Stomach smooth muscle (tissue), 2 donors: ENCODE measurements around the gene NMNAT1.

Experiments
- H3K27ac ChIP-seq: one replicate; pipeline ENCODE4 v1.7.0; 2013; ENCODE audit warnings: mild to moderate bottlenecking, low read length, inconsistent platforms
- H3K27me3 ChIP-seq, 2 donors: one replicate each; pipeline ENCODE4 v1.7.0; 2013; ENCODE audit warnings: low read length in 2 of 2; ENCODE audit not compliant: insufficient read depth in 2 of 2, control insufficient read depth in 1 of 2
- H3K36me3 ChIP-seq, 2 donors: one replicate each; pipeline ENCODE4 v1.7.0; 2013; ENCODE audit warnings: low read length in 2 of 2; ENCODE audit not compliant: control insufficient read depth in 2 of 2, insufficient read depth in 2 of 2
- H3K4me1 ChIP-seq: one replicate; pipeline ENCODE4 v1.7.0; 2013; ENCODE audit warnings: low read length; ENCODE audit not compliant: control insufficient read depth, insufficient read depth
- H3K4me3 ChIP-seq, 2 donors: one replicate each; pipeline ENCODE4 v1.7.0; 2013; ENCODE audit warnings: low read length in 2 of 2
- H3K9ac ChIP-seq, 2 donors: one replicate each; pipeline ENCODE4 v1.7.0; 2013; ENCODE audit warnings: low read length in 2 of 2, mild to moderate bottlenecking in 1 of 2
- H3K9me3 ChIP-seq, 2 donors: one replicate each; pipeline ENCODE4 v1.7.0; 2013; ENCODE audit warnings: low read length in 2 of 2; ENCODE audit not compliant: control insufficient read depth in 2 of 2
- donor health status: healthy.
- donor health status: Pancreatic carcinoma.

Gene NMNAT1

DNA sequence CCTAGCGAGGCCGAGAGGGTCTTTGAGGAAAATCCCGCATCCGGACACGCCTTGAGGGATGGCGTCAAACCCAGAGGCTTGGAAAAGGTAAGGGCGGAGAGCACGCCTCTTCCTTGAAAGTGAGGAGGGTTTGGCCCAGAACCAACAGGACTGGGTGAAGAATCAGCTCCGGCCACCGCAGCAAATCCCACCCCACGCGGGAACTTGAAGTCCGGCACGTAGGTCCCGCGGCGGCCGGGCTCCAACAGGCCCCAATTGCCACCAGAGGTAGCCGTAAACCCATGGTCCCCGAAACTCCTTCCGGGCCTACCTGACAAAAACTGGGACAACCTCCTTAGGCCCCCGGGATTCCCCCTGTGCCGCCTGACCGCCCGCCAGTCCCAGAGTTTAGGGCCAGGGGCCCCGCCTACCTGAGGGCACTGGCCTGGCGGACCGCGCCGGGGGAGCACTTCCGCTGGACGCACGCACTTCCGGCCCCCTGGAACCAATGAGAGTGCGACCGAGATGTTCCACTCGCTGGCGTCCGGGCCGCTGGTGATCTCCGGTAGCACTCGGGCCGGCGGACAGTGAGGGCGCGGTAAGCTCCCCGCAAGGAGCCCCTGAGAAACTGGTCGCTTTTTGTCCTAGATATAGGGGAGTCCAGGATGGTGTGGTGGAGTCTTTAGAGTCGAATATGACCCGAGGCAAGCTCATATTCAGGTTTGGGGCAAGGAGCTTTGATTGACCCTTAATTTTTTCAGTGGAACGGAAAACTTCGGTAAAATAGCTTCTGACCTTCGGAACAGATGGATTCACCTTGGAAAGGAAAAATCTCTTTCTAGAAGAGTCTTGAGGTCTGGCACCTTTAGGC lies at the start of gene NMNAT1, which contains the start of gene LZIC:
Gene NMNAT1 (plus strand): TSS at position 537 of the 850 bp plus-strand sequence. CDS start 28,599 bp downstream, outside the sequence.
Gene LZIC (minus strand): TSS at position 453 of the 850 bp plus-strand sequence. CDS start 6,772 bp downstream, outside the sequence.
- H3K4me3 ChIP-seq = peak within 1 kb of the TSS; percentile 67 to 93
- H3K27ac ChIP-seq = peak within 1 kb of the TSS; percentile 92
- H3K9ac ChIP-seq = peak within 1 kb of the TSS; percentile 84 to 99

DNA sequence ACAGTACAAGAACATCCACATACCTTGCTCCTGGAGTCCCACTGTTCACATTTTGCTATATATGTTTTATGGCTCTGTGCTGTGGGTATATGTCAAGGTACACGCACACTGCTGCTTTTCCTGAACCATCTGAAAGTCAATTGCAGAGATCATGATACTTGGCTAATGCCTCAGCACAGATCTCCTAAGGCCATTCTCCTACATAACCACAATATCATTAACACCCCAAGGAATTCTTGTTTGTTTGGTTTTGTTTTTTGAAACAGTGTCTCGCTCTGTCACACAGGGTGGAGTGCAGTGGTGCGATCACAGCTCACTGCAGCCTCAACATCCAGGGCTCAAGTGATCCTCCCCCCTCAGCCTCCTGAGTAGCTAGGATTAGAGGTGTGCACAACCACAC lies 49.2 kb upstream of the NMNAT1 start:
- Histone ChIP-seq H3K9me3 (no peaks in the 10 kb centered on the region), H3K4me3 (no peak overlapping the region), H3K27me3 (no peaks in the 10 kb centered on the region), H3K36me3 (no peaks in the 10 kb centered on the region), H3K4me1 (peaks cover 16% of the 10 kb centered on the region), H3K9ac (no peak overlapping the region), H3K27ac (no peak overlapping the region)

More for the DNA sequence above, at the start of gene NMNAT1, which contains the start of gene LZIC:
- peaks cover 19% of the 10 kb centered on the region for H3K4me1 ChIP-seq
- H3K9me3 ChIP-seq = no peaks in the 10 kb centered on the region
- peaks cover 6 to 7% of the 10 kb centered on the region in 2 donors for H3K36me3 ChIP-seq
- H3K27me3 ChIP-seq = no peaks in the 10 kb centered on the region

DNA sequence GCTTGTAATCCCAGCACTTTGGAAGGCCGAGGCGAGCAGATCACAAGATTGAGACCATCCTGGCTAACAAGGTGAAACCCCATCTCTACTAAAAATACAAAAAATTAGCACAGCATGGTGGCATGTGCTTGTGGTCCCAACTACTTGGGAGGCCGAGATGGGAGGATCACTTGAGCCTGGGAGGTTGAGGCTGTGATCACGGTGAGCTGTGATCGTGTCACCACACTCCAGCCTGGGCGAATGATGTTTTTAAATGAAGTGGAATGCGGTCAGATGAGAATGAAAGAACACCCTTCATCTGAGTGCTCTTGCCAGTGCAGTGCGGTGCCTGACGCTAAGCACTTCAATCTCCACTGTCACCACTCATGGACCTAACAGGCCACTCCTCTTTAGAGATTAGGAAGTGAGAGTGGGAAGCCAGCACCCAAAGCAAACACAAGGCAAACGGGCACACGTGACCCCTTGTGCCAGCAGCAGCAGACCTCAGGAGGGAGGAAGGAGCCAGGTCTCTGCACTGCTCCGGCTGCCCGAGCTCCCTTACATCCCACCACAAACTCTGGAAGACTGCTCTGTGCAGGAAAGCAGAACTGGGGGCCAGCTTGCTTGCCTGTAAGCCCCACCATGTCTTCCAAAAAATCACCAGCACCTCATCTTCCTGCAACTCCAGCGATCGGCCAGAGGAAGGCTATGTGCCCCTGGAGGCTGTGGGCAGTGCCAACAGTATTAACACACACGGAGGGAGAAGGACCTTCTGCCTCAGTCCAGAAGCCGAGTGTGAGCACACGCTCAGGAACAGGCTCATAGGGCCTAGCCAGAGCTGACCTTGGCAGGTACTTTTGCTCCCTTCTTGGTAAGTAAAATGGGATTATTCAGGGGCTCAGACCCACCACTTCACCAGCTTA lies 42.9 kb upstream of the NMNAT1 start:
- Histone ChIP-seq H3K36me3 (no peaks in the 10 kb centered on the region), H3K27me3 (no peaks in the 10 kb centered on the region), H3K4me1 (peaks cover 7% of the 10 kb centered on the region), H3K4me3 (peak overlapping the region in 1 of 2 donors; percentile 44), H3K9me3 (no peaks in the 10 kb centered on the region), H3K27ac (peak overlapping the region; percentile 41), H3K9ac (no peak overlapping the region)

- Histone ChIP-seq H3K4me1 (peaks cover 7% of the 10 kb centered on the region), H3K27ac (no peak overlapping the region)
Observed at GRCh38 chr1:9901148-9902059, 41.9 kb upstream of the NMNAT1 start.

DNA sequence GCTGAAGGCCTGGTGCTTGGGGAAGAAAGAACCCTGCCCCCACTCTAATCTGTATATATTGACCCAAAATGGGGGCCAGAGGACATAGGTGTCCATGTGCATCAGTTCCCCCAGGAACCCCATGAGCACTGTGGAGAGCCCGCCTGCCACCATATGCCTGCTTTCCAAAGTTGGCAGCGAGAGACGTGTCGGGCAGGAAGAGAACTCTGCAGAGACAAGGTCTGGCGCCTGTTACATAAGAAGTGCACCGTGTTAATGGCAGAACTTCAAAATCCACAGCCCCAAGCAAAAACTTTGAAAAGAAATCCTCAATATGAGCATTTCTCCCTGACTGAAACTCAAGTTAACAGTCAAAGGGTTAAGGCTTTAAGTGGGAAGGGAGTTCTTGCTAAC lies 41.2 kb upstream of the NMNAT1 start:
- H3K4me3 ChIP-seq = no peak overlapping the region
- H3K27ac ChIP-seq = no peak overlapping the region
- H3K36me3 ChIP-seq = no peaks in the 10 kb centered on the region
- H3K4me1 ChIP-seq = peaks cover 7% of the 10 kb centered on the region
- H3K9ac ChIP-seq = no peak overlapping the region
- no peaks in the 10 kb centered on the region for H3K9me3 ChIP-seq
- H3K27me3 ChIP-seq = no peaks in the 10 kb centered on the region

More at GRCh38 chr1:9901148-9902059, 41.9 kb upstream of the NMNAT1 start:
- Histone ChIP-seq H3K9ac (no peak overlapping the region), H3K27me3 (no peaks in the 10 kb centered on the region), H3K36me3 (no peaks in the 10 kb centered on the region), H3K4me3 (no peak overlapping the region), H3K9me3 (no peaks in the 10 kb centered on the region)

DNA sequence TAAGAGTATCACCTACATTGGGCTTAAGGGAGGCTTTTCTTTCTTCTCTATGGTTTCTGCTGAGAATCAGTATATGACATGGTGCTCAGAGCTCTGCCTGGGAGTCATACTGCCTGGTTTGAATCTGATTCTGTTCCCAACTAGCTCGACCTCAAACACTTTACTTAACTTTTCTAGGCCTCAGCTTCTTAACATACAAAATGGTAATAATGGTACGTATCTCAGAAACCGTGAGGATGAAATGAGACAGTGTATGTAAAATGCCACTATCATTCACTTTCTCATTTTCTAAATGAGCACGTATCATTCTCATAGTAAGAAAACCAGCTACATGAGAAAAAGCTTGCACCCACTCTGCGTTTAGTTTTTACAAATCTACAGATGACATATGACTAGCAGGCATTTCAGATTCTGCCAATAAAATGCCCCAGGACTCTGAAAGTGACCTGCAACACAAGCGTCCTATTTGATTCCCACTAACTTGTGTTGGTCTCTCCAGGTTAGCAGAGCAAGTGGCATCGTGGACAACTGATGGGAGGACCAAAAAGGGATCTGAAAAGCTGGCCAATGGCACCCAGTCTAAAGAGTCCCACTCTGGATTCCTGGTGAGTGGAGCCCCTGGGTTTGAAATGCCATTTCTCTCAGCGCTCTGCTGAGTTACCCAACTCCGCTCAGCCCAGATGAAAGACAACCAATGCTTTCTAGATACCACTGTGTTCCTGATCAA lies 39.3 kb upstream of the NMNAT1 start:
- no peak overlapping the region for H3K4me3 ChIP-seq
- no peak overlapping the region for H3K9ac ChIP-seq
- no peaks in the 10 kb centered on the region for H3K36me3 ChIP-seq
- H3K4me1 ChIP-seq = peaks cover 12% of the 10 kb centered on the region
- H3K9me3 ChIP-seq = no peaks in the 10 kb centered on the region
- no peak overlapping the region for H3K27ac ChIP-seq
- no peaks in the 10 kb centered on the region for H3K27me3 ChIP-seq

DNA sequence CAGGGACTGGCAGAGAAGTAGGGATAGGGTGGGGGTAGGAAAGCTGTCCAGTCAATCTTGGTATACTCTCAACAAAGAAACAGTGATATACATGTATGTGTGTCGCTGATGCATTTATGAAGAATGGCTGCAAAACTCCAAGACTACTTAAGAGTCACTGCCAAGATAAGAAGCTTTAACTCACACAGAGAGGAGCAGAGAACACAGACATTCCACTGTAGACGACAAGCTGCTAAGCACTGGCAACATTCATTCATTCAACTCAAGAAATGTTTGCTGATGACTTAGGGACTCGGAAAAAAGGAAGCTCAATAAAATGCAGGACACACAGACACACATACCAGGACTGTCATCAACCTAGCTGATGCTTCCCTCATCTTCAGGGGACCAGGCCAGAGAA lies 38.7 kb upstream of the NMNAT1 start:
- Histone ChIP-seq H3K9ac (no peak overlapping the region), H3K36me3 (no peaks in the 10 kb centered on the region), H3K4me3 (no peak overlapping the region), H3K27me3 (no peaks in the 10 kb centered on the region), H3K9me3 (no peaks in the 10 kb centered on the region), H3K4me1 (peaks cover 18% of the 10 kb centered on the region), H3K27ac (no peak overlapping the region)

- H3K9ac ChIP-seq = no peak overlapping the region
- no peak overlapping the region for H3K4me3 ChIP-seq
- H3K9me3 ChIP-seq = no peaks in the 10 kb centered on the region
- peaks cover 18% of the 10 kb centered on the region for H3K4me1 ChIP-seq
- H3K27ac ChIP-seq = no peak overlapping the region
- no peaks in the 10 kb centered on the region for H3K27me3 ChIP-seq
- no peaks in the 10 kb centered on the region for H3K36me3 ChIP-seq
Observed at GRCh38 chr1:9905010-9905409, 38.3 kb upstream of the NMNAT1 start.

- Histone ChIP-seq H3K27me3 (no peaks in the 10 kb centered on the region), H3K9me3 (no peaks in the 10 kb centered on the region), H3K27ac (no peak overlapping the region), H3K4me1 (peaks cover 22% of the 10 kb centered on the region), H3K4me3 (no peak overlapping the region), H3K36me3 (no peaks in the 10 kb centered on the region), H3K9ac (no peak overlapping the region)
Observed at GRCh38 chr1:9906466-9906865, 36.8 kb upstream of the NMNAT1 start.
